Astrocyte (in vitro differentiated cells and primary cell): ENCODE measurements around the gene TMEM267.

Experiments used
- CTCF ChIP-seq: IDR thresholded peaks from 2 replicates; pipeline ENCODE4 v1.5.1; 2011; ENCODE audit warnings: low read depth, mild to moderate bottlenecking, inconsistent platforms, low read length, moderate library complexity; ENCODE audit not compliant: insufficient read depth
- EZH2 ChIP-seq: IDR thresholded peaks from 2 replicates; pipeline ENCODE4 v1.6.1; 2012; ENCODE audit warnings: mild to moderate bottlenecking, low read length, inconsistent platforms; ENCODE audit not compliant: insufficient read depth

GRCh38 chr5:43437062-43437660 is 46.5 kb downstream of the TMEM267 start:
- TF ChIP-seq CTCF (no peak), EZH2 (no peak)
